HG03558 (cell line): ENCODE measurements around the gene NEUROD4.

Source experiments
- ATAC-seq: cut with Tn5 transposase; IDR thresholded peaks from one replicate; pipeline ENCODE4 v1.9.1; 2021; ENCODE audit warnings: moderate number of reproducible peaks; ENCODE audit not compliant: unreplicated experiment; ENCODE audit errors: extremely low read depth

The NEUROD4 gene

GRCh38 chr12:54997929-54998522 lies 21.7 kb upstream of the NEUROD4 start:
- ATAC-seq: no peak

DNA sequence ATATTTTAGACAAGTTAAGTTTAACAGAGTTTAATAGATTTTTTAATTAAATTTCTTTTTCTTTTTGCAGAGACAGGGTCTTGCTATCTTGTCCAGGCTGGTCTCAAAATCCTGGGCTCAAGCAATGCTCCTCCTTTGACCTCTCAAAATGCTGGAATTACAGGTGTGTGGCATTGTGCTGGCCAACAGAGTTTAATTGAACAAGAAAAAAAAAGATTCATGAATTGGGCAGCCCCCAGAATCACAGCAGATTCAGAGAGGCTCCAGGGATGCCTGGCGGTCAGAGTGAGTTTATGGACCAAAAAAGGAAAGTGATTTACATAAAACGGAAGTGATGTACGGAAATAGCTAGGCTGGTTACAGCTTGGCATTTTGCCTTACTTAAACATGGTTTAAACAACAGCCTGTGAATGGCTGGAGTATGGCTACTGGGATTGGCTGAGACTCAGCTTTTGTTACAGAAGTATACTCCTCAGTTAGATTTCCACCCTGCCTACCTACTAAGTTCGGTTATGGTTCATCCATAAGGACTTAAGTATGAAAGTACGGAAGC lies 20.7 kb upstream of the NEUROD4 start:
- no peak for ATAC-seq

DNA sequence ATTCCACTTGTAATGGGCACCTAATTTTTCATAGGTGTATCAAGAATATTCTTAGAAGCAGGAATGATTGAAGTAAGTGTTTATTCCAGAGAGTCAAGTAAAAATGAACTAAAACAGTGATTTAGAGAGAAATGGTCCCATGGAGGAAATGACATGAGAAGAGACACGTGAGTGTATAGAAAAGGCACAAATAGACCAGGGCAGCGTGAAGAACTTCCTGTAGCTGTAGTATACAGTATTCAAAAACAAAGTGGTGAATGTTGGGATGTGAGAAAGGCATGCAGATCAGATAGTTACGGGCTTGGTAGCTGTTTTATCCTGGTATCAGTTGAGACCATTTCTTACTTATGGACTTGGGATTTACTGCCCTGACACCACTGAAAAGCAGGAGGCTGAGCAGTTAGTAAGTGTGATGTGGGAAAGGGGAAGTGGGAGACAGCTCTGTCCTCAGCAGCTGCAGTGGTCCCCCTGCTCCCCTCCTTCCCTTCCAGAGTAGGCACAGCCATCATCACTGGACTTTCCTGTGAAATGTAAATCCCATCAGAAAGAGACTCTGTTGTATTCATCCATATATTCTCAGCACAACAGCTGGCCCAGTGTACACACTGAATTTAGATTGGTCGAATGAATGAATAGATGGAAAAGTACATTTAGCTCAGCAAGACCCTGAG lies 18.4 kb upstream of the NEUROD4 start:
- ATAC-seq: no peak

DNA sequence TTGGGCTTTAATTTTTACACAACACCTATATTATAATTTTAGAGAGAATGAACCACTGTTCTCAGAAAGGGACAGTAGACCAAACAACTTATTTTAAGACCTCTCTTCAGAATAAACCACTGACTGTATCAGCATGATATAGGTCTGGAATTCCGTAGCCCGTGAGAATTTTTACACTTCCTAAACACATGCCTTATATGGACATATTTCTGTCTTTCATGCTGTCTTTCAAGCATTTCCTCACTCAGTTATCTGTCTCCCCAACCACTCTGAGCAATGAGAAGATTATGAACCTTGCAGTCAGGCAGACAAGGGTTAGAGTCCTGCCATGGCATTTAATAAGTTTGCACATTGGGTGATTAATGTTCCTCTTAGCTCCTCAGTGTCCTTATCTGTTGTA lies 17.4 kb upstream of the NEUROD4 start:
- no peak for ATAC-seq

- ATAC-seq: no peak
These were observed 10.7 kb upstream of the NEUROD4 start for GRCh38 chr12:55008944-55009585.

GRCh38 chr12:55017416-55017925 lies 2.3 kb upstream of the NEUROD4 start:
- ATAC-seq: no peak

DNA sequence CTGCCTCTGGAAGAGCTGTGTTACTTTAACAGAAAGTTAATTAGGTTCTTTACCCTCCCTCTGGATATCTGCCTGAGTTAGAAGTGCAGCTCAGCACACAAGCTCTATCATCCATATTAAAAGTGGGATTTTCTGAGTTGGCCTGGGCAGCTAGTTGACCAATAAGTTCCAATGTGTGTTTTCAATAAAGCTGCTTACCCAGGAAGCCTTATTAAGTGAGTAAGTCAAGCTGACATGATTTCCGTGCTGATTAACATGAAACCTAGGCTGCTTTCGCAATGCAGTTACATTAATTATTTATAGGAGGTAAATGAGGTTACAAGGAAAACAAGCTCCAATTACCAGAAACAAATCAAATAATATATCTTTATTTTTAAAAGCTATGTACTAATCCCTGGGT lies 4.8 kb downstream of the NEUROD4 start:
- no peak for ATAC-seq

DNA sequence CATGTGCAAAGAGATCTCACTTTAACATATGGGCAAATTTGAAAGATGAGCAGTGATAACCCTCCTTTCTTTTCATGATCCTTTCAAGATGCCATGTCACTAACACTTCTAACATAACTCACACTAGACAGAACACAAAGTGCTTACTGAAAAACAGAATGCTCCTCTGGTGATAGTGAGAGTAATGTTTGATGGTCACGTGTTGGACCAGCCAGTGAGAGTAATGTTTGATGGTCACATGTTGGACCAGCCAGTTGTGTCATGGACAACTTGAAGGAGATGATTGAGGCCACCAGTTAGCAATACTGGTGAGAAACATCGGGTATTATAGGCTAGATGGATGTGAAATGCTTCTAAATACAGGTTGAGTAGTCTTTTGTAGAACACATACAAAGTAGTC lies 5.7 kb downstream of the NEUROD4 start:
- no peak for ATAC-seq

- ATAC-seq: no peak
These were observed 14.4 kb downstream of the NEUROD4 start for GRCh38 chr12:55034218-55034617.

- ATAC-seq: no peak
These were observed 16.7 kb downstream of the NEUROD4 start for GRCh38 chr12:55036326-55037115.

DNA sequence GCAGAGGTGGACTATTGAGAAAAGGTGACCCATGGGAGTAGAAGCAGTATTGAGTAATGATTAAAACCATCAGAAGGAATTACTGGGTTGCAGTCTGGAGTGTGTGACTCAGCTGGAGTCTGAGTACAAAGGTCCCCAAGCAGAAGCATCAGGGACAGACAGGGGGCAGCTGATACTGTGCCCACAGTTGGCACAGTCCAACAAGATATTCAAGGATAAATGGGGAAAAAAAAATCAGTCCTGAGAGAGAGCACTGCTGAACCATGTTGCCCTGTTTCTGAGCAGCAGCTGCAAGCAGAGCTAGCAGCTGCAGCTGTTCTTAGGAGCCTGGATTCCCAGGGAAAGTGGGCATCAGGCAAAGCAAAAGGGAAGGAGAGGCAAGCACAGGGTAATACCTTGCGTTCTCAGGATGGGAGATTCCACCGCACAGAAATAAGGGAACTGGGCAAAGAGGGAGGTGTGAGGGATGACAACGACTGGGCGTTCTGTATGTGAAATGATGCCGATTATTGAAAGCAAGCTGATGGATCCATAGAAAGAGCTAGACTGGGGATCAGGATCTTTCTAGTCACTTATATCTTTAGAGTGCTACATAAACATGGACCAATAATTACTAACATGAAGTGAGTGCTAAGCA lies 17.7 kb downstream of the NEUROD4 start:
- no peak for ATAC-seq

GRCh38 chr12:55039395-55040354 lies 19.9 kb downstream of the NEUROD4 start:
- ATAC-seq: no peak

GRCh38 chr12:55041345-55042055 lies 21.7 kb downstream of the NEUROD4 start:
- no peak for ATAC-seq

DNA sequence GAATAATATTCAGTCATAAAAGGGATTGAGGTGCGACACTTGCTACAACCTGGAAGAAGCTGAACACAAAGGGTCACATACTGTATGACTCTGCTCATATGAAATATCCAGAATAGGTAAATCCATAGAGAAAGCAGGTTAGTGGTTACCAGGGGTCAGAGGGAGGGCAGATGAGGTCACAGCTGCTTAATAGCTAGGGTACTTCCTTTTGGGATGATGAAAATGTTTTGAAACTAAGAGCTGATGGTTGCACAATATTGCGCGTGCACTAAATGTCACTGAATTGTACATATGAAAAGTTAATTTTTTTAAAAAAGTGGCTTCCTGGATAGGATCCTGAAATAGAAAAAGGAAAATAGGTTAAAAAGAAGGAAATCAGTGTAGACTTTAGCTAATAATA lies 23.8 kb downstream of the NEUROD4 start:
- ATAC-seq: no peak

GRCh38 chr12:55044135-55044534 lies 24.4 kb downstream of the NEUROD4 start:
- no peak for ATAC-seq

DNA sequence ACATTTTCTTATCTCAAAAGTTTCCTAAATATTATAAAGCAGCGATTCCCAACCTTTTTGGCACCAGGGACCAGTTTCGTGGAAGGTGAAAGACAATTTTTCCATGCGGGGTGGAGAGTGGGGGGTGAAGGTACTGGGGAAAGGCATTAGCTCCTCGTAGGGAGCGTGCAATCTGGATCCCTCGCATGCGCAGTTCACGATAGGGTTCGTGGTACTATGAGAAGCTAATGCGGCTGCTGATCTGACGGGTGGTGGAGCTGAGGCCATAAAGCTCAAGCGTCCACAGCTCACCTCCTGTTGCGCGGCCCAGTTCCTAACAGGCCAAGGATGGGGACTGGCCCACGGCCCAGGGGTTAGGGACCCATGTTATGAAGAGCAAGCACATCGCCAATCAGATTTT lies 29.9 kb downstream of the NEUROD4 start:
- ATAC-seq: no peak

GRCh38 chr12:55051197-55051947 lies 31.6 kb downstream of the NEUROD4 start:
- no peak for ATAC-seq

DNA sequence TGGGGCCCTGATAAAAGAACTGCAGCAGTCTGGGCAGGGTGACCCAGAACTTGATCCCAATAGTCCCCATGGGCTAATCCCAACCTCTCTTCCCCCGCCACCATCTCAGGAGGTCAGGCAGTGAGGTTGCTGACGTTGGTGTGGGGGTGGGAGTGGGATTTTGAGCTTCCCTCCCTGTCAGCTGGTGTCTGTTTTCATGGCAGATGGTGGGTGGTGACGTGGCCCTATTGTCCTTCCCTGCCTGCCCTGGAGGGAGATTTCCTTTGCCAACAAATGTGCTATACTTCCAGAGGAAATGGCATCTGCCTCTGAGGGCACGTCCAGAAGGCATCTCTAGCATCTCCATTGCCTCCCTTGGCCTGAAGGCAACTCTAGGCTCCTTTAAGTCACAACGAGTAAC lies 37.7 kb downstream of the NEUROD4 start:
- no peak for ATAC-seq
